Measurements from ENCODE around the gene HOXB2. TPM values are rescaled to one million over a fixed set of nuclear protein-coding genes. Genes with fewer than 3 reads are reported as not detected.

Gene HOXB2
- total RNA-seq, 1 donor from 2014 or later, result 39.7 TPM

DNA sequence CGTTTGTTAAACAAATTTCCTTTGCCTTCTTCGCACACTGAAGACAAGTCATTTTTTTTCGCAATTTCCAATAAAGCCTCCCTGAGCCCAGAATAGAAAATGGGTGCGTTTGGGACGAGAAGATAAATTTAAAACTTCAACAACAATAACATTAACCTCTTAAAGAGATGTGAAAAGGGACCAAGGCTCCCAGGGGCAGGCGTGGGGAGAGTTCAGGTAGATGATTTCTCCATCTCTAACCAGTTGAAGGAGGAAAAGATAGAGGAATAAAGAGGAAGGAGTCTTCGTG lies 34.5 kb upstream of the HOXB2 start:
- DNase-seq (ENCODE audit: extremely low read depth, low read depth, low spot score), result no peak

DNA sequence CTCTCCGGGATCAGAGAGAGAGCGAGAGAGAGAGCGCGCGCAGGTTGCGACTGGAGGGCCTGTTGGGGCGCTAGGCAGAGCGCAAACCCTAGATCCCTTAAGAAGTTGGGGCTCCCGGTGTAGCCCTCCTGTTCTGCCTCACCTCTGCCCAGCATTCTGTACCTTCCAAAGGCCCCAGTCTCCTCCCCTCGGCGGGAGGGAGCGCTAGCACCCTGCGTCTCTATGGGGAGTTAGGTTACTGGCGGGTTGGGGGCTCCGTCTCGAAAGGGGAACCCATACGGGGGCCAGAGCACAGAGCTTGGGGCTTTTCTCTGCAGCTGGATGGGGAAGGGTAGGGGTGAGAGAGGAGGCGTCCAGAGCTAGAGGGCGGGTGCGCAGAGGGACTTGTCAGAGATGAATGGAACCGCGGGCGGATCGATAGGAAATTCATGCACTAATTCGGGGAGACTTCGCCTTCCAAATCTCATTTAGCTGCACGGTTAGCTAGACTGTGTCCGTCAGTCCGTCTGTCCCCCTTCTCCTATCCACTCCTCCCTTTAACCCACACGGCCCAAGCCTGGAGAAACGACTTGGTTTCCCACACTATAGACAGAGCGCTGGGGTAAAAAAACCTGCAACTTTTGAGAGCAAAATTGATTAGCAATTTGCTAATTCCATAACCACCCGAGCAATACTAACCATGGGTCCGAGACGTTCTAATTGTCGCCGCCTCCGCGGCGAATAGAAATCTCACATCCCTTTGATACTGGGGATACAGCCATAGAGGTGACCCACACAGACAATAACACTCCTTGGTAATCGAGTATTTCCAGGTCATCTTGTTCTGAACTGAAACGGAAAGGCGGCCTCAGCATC lies 33.9 kb upstream of the HOXB2 start:
- DNase-seq (ENCODE audit: extremely low read depth, low read depth, low spot score), result no peak

DNA sequence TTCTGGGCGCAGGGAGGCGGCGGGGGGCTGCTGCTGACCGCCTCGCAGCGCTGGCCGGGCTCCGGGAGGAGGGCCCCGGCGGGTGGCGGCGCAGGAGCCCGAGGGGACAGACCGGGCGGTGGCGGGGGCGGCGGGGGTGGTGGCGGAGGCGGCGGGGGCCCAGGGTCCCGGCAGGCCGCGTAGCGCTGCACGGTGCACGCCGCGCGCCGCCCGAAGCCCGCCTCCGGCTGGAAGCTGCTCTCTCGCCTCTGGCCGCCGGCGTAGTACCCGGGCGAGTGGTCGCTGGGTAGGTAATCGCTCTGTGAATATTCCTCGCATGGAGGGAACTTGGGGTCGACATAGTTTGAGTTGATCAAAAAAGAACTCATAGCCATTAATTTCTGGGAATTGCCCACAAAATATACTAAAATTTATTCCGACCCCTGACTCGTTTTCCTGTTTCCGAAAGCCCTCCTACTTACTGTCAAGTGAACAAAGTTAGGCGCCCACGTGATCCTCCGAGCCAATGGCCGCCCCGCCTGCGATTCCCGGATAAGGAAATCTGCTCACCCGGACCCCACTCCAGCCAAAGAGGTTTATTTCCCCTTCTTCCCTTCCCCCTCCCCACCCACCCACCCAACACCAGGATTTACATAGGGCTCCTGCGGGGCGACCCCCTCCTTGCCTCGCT lies 33.2 kb upstream of the HOXB2 start, which contains the start of gene HOXB4:
HOXB4 (minus strand) TSS at position 405 of the 670 bp plus-strand sequence; CDS start at position 374, 31 bp downstream.
- DNase-seq (ENCODE audit: extremely low read depth, low read depth, low spot score), result no peak

DNA sequence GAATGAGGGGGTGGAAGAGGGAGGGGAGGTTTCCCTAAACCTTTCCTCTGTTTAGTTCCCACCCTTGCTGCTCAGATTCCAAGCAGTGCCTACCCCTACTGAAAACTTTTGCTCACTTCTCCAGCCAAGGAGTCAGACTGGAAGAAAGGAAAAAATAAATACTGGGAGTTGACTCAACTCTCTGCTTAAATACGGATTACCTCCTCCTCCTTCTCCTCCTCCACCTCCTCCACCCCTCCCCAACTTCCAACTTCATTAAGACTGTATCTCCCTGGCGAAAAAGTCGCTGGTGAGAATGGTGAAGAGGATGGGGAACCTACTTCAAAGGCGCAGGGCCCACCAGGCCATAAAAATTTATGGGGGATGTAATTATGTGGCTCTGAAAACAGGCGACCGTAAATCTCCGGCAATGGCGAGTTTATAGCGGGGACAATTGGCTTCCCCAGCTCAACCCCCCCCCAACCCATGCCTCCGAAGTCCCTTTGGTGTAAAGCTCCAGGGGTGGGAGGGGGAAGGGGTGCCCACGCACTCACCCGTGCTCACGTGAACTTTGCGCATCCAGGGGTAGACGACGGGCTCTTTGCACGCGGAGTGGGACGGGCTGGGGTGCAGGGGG lies 32.5 kb upstream of the HOXB2 start:
- no peak for DNase-seq (ENCODE audit: extremely low read depth, low read depth, low spot score)

DNA sequence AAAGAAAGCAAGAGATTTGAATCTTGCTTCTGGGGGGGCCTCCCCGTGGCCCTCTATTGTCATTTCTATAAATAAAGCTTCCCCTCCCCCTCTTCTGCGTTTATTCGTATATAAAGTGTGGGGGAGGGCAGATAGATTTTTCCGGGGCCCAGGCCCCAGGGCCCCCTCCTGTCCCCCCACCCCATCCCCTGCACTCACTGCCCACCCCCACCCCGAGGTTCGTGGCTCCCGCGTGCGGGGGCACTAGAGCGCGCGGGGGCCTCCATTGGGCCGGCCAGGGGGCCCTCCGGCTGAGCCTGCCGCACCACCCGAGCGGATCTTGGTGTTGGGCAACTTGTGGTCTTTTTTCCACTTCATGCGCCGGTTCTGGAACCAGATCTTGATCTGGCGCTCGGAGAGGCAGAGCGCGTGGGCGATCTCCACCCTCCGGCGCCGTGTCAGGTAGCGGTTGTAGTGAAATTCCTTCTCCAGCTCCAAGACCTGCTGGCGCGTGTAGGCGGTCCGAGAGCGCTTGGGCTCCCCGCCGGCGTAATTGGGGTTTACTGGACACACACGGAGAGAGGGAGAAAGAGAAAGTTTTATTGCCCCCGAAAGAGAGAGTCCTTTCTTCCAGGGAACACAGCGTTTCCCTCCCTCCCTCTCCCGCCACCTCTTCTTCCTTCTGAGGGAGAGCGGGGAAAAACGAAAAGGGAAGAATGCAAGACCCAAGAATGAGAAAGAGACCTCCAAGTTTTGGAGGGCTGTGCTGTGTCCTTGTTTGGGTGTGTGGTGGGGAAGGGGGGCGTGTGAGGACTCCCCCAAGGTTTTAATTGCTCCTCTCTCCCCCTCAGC lies 31.8 kb upstream of the HOXB2 start:
- DNase-seq (ENCODE audit: extremely low read depth, low read depth, low spot score), result no peak

DNA sequence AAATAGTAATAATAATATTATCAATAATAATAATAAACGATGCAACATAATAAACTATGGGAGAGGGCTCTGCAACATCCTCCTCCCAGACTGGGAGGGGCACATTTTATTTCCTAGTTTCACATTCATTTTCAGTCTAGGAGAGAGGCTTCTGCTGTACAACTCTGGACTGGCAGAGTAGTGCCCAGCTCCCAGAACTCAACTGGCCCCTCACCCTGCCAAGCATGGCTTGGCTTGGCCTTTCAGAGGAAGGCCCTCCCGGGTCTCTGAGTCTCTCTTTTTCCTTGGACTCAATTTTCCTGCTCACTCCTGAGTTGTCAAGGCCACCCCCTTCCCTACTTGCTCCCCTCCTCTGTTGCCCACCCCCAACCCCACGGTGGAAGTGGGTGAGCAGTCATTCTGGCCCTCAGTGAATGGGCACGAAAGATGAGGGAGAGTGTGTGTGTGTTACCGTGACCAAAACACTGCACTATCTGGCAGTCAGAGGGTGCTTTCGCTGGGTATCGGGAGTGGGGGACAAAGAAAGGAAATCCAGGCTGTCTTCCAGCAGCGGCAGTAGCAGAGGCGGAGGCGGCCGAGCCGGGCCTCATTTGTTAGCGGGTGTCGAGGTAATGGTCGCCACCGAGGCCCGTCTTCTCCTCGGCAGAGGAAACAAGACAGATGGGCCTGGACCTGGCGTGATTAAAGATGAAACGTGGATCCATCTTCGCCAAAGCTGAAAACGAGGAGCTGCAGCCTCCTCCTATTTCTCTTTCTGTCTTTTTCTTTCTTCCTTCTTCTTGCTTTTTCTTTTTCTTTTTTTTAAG lies 31.0 kb upstream of the HOXB2 start:
- DNase-seq (ENCODE audit: extremely low read depth, low read depth, low spot score), result no peak

DNA sequence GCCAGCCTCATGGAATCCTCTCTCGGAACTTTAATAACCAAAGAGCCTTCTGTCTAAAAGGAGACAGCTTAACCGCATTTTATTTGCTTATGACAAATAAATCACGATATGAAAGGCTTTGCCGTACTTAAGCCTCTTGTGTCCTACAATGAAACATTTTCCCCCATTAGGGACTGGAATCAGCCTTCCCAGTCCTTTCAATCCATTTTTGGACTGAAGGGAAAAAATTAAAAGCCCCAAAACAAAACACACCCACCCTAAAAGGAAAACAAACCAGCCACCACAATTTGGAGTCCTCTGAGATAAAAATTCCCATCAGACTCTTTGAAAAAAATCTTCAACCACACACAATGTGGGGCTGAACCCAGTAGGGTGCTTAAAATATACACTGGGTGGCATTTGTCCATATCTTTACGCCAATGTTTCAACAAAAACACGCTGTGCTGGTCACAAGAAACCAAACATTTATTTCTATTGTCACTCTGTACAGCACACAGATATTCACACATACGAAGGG lies 30.2 kb upstream of the HOXB2 start:
- no peak for DNase-seq (ENCODE audit: extremely low read depth, low read depth, low spot score)

DNA sequence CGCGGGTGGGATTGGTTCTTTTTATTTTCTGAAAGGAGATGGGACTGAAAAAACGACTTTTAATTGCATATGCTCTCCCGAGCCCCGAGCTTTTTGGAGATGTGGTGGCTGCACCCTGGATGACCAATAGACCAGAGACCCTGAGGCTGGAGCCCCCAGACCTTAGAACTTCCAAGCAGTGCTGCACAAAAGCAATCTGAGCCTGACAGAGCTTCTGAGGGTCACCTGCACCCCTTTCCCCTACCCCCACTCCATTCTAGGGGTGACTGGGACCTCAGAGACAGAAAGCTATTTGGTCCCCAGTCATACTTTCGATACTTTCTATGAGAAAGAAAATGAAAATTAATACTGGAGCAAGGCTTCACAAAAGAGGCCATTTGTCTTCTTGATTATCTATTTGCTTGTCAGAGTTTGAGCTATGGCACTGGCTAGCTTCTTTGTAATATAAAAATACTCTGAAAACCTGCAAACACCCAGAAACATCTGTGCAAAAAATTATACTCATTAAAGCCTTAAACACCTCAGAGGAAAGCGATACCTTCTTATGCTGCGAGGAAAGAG lies 29.7 kb upstream of the HOXB2 start:
- no peak for DNase-seq (ENCODE audit: extremely low read depth, low read depth, low spot score)

DNA sequence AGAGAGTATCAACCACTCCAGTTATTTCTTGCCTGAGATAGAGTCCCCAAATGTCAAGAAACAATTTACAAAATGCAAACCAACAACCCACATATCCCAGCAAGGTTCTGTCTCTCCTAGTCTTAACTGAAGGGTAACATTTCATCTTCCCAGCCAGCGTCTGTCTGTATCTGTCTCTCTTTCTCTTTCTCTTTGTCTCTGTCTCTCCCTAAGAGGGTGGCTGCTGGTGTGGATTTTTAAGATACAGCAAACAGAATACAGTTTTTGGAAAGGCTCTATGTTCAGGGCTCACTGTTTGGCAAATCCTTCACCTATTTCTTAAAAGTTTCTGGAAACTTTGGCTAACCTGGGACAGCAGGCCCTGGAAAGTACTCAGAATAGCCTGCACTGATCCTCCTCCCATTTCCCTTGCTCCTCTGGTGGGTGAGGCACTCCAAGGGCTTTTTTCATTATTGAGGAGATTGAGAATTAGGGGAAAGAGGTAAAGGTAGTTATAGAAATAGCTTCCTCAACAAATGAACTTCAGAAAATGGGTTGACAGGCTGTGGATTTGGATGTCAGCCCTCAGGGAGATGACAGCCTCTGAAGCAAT lies 27.0 kb upstream of the HOXB2 start:
- DNase-seq (ENCODE audit: extremely low read depth, low read depth, low spot score), result no peak

DNA sequence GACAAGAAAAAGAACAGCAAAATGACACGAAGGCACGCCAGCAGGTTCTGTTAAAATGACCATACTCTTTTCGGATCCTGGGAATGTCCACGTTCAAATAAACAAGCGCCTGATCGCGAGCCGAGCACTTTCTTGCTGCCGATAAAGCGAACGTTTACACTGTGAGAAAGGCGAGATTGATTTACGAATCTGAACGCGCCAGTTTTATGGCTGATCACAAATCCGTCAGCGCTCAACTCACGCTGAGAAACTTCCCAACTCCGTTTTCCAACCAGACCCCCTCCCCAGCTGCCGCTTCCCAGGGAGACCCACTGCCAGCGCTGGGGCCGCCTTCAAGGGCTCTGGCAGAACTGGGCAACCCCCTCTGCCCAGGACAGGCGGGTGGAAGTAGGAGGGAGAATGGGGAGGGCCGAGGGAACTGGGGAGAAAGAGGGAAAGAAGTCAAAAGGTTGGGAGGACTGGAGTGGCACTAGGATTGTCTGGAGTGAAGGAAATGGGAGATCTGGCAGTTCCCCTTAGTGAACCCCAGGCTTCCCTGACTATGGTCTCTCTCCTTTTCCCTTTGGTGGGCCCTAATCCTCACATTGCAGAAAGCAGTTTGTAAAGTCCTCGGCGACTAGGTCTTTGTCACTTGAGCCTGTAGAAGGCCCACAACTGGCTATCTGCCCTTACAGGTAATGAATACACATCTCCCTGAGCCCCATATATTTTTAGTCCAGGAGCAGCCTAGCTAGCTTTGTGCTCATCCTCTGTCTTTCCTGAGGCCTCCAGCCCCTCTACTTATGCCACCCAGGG lies 26.3 kb upstream of the HOXB2 start:
- DNase-seq (ENCODE audit: extremely low read depth, low read depth, low spot score), result no peak

DNA sequence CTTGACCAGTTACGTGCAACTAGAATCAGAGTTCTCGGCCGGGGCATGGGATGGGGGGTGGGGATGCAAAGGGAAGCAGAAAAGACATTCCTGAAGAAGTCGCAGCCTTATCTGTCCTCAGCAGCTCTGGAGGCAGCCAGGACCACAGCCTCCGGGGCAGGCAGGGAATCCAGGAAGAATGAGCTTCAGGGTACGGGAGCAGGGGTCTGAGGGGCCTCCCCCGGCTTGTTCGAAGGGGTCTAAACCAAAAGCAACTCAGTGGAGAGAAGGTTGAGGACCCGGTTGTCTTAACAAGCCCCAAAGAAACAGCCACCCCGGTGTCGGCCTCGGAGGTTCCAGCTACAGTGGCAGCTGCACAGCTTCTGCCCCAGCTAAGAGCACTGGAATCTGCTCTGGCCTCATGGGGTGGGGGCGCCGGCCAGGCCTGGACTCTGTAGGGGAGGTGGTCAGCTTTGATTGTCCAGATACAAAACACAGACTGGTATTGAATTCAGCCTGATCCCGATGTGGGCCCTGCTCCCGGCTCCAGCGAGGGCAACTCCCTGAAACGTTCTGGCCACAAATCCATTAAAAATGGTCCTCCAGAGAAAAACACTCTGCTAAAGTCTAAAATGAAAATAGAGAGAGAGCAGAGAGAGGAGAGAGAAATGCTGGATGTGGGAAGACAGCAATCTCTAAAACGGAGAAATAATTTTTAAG lies 25.6 kb upstream of the HOXB2 start:
- DNase-seq (ENCODE audit: extremely low read depth, low read depth, low spot score), result no peak

DNA sequence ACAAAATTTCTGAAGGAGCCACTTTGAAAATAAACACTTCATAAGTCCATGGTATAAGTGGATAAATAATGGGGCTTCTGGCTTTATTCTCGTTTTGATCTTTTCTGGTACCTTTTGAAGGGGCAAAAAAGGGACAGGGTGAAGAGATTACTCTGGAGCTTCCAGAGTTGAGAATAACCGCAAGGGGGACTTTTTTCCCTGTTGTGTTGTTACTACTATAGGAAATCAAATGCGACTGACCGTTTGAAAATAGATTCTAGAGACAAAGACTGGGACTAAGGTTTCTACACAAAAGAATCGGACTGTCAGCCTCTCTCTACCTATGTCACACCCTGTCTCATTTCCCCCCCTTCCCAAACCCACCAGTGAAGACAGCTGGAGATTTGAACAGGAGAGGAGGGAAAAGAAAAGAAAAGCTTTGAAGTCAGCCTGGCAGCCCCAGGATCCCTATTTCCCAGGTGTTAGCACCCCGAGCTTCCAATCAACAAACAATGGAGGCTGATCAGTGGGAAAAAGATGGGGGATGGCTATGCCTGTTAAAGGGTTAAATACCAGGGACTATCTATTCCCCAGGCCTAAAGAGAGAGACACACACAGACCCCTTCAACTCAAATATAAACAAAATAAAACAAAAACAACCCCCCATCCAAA lies 24.9 kb upstream of the HOXB2 start:
- DNase-seq (ENCODE audit: extremely low read depth, low read depth, low spot score), result no peak

DNA sequence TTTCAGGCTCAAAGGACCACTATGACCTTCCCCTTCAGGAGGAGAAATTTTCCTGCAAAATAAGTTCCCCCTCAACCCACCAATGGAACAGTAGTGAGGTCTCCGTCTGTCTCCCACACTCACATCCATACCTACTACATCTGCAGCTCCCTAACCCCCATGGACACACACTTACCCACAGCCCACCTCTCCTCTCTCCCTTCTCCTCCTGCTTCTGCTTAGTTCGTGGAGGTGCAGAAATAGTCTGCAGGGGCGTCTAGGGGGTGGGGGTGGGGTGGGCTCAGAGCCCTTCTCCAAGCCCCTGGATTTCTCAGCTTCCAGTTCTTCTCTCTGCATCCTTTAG lies 24.3 kb upstream of the HOXB2 start:
- no peak for DNase-seq (ENCODE audit: extremely low read depth, low read depth, low spot score)

DNA sequence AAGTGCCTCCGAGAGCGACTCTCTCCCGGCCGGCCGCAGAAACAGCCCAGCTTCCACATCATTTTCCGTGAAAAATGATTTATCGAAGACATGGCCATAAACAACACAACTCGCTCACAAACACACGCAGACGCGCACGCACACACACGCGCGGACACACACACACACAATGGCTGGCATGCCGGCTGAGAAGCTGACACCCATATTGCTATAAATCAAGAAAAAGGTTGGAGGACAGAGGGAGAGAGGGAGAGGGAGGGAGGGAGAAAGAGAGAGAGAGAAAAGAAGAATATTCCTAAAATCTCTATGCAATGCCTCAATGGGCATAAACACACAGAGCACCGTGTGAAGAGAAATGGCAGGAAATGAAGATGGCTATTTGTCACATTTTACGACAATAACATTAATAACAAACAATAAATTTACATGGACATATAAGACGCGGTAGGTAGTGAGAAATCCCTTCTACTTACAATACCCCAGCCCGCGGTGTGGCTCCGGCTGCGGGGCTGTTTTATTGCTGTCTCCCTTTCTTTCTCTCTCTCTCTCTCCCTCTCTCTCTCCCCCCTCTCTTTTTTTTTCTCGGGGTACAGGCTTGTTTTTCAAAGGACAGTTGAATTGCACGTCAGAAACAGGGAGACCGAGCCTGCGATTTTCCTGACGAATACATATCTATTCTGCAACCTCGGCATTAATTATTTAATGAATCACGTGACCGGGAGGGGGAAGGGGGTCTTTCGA lies 23.8 kb upstream of the HOXB2 start:
- no peak for DNase-seq (ENCODE audit: extremely low read depth, low read depth, low spot score)

DNA sequence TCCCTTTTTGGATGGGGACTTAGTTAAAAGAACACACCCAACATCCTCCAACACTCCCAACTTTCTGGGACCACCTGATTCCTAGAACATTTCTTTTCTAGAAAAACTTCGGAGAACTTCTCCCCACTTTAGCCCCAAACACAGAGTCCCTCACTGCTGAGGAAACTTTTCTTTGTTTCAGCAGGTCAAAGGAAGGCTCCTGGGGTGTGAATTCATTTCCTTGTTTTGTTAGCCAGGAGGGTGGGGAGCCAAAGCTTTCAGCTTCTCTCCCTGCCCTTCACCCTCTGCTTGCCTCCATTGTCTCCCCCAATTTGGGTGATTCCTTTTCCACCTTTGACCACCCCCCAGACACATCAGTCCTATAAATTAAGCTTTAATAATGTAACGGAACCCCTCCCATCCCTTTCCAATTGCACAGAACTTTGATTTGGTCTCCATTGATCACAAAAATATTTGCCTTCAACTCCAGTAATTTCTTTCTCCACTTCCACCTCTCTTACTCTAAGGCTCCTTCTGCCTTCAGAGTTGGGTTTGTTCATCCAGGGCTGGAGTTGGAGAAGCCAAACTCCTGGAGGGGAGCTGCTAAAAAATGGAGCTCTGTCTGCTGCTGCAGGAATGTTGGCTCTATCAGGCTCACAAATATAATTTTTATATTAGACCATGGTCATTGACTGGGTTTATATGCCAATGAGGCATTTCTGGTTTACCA lies 22.9 kb upstream of the HOXB2 start:
- no peak for DNase-seq (ENCODE audit: extremely low read depth, low read depth, low spot score)

DNA sequence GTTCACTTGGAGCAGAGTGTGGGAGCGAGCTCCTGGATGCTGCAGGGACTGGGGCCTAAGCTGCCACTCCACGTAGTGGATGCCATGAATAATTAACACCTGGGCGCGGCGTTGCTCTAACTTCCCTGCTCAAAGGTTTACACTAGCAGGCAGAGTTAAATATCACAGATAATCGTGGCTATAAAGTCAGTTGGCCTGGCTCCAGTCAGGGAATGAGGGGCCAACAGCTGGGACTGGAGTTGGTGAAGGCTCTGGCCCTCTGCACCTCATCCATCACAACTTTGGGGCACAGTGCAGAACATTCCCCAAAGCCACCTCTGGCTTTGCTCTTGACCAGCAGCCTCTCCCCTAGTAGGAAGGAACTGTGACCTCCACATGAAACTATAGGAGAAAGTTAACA lies 22.3 kb upstream of the HOXB2 start:
- DNase-seq (ENCODE audit: extremely low read depth, low read depth, low spot score), result no peak

Measured in glomerular endothelial cell (primary cell).